ENCODE measurements around the gene SLC38A9. TPM values are rescaled to one million over a fixed set of nuclear protein-coding genes. Genes with fewer than 3 reads are reported as not detected.
"Not testable (repeated sequence)": the region's sequence is repeated elsewhere in the genome, so short reads cannot be mapped to it uniquely, and the experiment has no call there.

Gene SLC38A9
- total RNA-seq, 3 donors from 2014 or later, result 20.2 to 28.1 (median 20.6) TPM

- Histone ChIP-seq H3K36me3 (ENCODE audit: low read depth) (no peaks in the 10 kb centered on the region), H3K9me3 (no peaks in the 10 kb centered on the region), H3K4me1 (ENCODE audit: low read depth) (no peaks in the 10 kb centered on the region), H3K4me3 (no peak overlapping the region)
- DNase-seq (no peak), ATAC-seq (no peak)
- TF ChIP-seq, protein P1, sequence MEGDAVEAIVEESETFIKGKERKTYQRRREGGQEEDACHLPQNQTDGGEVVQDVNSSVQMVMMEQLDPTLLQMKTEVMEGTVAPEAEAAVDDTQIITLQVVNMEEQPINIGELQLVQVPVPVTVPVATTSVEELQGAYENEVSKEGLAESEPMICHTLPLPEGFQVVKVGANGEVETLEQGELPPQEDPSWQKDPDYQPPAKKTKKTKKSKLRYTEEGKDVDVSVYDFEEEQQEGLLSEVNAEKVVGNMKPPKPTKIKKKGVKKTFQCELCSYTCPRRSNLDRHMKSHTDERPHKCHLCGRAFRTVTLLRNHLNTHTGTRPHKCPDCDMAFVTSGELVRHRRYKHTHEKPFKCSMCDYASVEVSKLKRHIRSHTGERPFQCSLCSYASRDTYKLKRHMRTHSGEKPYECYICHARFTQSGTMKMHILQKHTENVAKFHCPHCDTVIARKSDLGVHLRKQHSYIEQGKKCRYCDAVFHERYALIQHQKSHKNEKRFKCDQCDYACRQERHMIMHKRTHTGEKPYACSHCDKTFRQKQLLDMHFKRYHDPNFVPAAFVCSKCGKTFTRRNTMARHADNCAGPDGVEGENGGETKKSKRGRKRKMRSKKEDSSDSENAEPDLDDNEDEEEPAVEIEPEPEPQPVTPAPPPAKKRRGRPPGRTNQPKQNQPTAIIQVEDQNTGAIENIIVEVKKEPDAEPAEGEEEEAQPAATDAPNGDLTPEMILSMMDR (IDR thresholded peaks at IDR 0.05), result no peak
- intact Hi-C loops (cut with DNase I, micrococcal nuclease), result no loop called here
These were observed 20.5 kb upstream of the SLC38A9 start for GRCh38 chr5:55732585-55732984.

- Histone ChIP-seq H3K36me3 (ENCODE audit: low read depth) (no peaks in the 10 kb centered on the region), H3K4me3 (no peak overlapping the region), H3K4me1 (ENCODE audit: low read depth) (no peaks in the 10 kb centered on the region), H3K9me3 (no peaks in the 10 kb centered on the region)
- no peak for ATAC-seq
- intact Hi-C loops (cut with DNase I, micrococcal nuclease), result no loop called here
- TF ChIP-seq, protein P1 (IDR thresholded peaks at IDR 0.05), result no peak
- no peak for DNase-seq
These were observed 19.7 kb upstream of the SLC38A9 start for GRCh38 chr5:55731848-55732247.

DNA sequence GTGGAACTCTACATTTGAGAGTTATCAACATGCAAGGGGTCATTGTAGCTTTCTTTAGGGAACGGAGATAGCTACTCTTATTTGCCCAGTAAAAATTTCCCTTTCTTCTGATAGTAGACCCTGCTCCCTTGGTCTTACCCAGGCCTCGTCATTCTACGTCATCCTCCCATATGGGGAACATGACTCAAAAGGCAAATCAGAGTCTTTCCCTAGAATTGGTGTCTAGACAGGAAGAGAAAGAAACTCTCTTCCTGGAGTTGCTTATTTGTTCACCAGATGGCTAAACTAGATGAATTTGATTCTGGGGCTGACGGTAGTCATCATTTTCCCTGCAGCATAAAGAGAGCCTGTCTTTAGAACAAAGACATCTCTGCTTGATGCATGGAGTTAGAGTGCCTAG lies 12.2 kb upstream of the SLC38A9 start:
- intact Hi-C loops (cut with DNase I, micrococcal nuclease), result no loop called here
- no peak for ATAC-seq
- no peaks in the 10 kb centered on the region for H3K36me3 ChIP-seq (ENCODE audit: low read depth)

DNA sequence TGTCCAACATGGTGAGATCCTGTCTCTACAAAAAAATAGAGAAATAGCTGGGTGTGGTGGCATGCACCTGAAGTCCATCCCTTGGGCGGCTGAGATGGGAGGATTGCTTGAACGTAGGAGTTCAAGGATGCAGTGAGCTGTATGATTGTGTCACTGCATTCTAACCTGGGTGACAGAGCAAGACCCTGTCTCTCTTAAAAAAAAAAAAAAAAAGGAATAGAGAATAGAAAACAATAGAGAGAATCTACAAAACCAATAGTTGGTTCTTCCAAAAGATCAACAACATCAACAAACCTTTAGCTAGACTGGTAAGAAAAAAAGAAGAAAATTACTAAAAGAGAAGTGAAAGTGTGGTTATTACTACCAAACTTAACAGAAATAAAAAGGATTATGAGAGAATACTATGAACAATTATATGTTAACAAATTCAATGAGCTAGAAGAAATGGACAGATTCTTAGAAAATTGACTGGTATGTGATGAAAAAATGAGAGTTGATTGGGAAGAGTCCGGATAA lies 8.1 kb upstream of the SLC38A9 start:
- DNase-seq (no peak), ATAC-seq (no peak)
- no peaks in the 10 kb centered on the region for H3K4me1 ChIP-seq (ENCODE audit: low read depth)
- TF ChIP-seq, protein P1 (IDR thresholded peaks at IDR 0.05), result no peak
- intact Hi-C loops (cut with DNase I, micrococcal nuclease), result no loop called here
- H3K4me3 ChIP-seq, result no peak overlapping the region
- H3K36me3 ChIP-seq (ENCODE audit: low read depth), result no peaks in the 10 kb centered on the region
- no peaks in the 10 kb centered on the region for H3K9me3 ChIP-seq

More for the DNA sequence above, 12.2 kb upstream of the SLC38A9 start:
- no peaks in the 10 kb centered on the region for H3K4me1 ChIP-seq (ENCODE audit: low read depth)
- H3K4me3 ChIP-seq, result no peak overlapping the region
- H3K9me3 ChIP-seq, result no peaks in the 10 kb centered on the region
- TF ChIP-seq, protein P1 (IDR thresholded peaks at IDR 0.05), result no peak
- no peak for DNase-seq

GRCh38 chr5:55719026-55719425 lies 6.9 kb upstream of the SLC38A9 start:
- H3K4me3 ChIP-seq; ATAC-seq; H3K9me3 ChIP-seq; H3K36me3 ChIP-seq (ENCODE audit: low read depth); intact Hi-C loops (cut with DNase I, micrococcal nuclease); H3K4me1 ChIP-seq (ENCODE audit: low read depth); DNase-seq: not testable (repeated sequence)

DNA sequence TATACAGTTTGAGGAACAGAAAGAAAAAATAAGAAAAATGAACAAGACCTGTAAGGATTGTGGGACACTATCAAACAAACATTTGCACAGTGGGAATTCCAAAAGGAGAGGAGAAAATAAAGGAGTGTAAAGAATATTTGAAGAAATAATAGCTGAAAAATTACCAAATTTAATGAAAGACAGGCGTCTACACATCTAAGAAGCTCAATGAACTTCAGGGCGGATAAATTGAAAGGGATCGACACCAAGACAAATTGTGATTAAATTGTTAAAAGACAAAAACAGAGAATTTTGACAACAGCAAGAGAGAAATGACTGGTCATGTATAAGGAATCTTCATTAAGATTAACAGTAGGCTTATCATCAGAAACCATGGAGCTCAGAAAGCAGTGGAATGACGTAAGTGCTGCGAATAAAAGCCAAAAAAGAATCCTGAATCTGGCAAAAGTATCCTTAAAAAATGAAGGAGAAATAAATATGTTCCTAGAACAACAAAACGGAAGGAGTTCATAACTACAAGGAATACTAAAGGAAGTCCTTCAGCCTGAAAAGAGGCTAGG lies 3.5 kb upstream of the SLC38A9 start:
- no peaks in the 10 kb centered on the region for H3K36me3 ChIP-seq (ENCODE audit: low read depth)
- intact Hi-C loops (cut with DNase I, micrococcal nuclease), result no loop called here
- H3K4me1 ChIP-seq (ENCODE audit: low read depth), result no peaks in the 10 kb centered on the region
- no peak for DNase-seq
- TF ChIP-seq, protein P1 (IDR thresholded peaks at IDR 0.05), result no peak
- no peak for ATAC-seq
- no peaks in the 10 kb centered on the region for H3K9me3 ChIP-seq
- no peak overlapping the region for H3K4me3 ChIP-seq
